Thyroid gland (tissue), 4 donors: ENCODE results near the gene BCCIP.

Experiments used
- POLR2A ChIP-seq, 2 donors: fragments of 450-650 bp; IDR thresholded peaks; one replicate each; pipeline ENCODE4 v1.6.1; 2017; ENCODE audit warnings: antibody characterized with exemption in 2 of 2, mild to moderate bottlenecking in 2 of 2, moderate library complexity in 1 of 2
- TF ChIP-seq, protein P1 (sequence below), 6 experiments: fragments of 200-600 bp in 3 of 6; fragments of 450-650 bp in 3 of 6; sonication (generic) in 3 of 6; IDR thresholded peaks; one replicate each; pipeline ENCODE4 v1.5.1; 2016 to 2019; ENCODE audit warnings: antibody characterized with exemption in 6 of 6, mild to moderate bottlenecking in 2 of 6, inconsistent platforms in 1 of 6, moderate library complexity in 1 of 6

DNA sequence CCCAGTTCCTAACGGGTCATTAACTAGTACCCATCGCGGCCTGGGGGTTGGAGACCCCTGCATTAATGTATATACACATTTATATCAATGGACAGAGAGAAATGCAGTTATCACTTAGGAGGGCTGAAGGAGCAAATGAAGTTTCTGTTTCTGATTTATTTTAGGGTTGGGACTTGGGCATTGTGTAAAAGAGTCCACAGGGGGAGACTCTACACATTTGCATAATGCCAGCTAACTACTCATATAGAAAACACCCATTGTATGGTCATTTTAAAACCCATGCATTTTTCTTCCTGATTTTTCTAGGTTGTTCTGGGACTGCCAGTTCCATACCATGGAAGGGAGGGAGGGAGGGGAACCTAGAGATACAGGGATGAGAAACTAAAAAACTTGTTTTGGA, 23.5 kb downstream of the BCCIP start:
- TF ChIP-seq, protein P1, sequence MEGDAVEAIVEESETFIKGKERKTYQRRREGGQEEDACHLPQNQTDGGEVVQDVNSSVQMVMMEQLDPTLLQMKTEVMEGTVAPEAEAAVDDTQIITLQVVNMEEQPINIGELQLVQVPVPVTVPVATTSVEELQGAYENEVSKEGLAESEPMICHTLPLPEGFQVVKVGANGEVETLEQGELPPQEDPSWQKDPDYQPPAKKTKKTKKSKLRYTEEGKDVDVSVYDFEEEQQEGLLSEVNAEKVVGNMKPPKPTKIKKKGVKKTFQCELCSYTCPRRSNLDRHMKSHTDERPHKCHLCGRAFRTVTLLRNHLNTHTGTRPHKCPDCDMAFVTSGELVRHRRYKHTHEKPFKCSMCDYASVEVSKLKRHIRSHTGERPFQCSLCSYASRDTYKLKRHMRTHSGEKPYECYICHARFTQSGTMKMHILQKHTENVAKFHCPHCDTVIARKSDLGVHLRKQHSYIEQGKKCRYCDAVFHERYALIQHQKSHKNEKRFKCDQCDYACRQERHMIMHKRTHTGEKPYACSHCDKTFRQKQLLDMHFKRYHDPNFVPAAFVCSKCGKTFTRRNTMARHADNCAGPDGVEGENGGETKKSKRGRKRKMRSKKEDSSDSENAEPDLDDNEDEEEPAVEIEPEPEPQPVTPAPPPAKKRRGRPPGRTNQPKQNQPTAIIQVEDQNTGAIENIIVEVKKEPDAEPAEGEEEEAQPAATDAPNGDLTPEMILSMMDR (IDR thresholded peaks at IDR 0.05): no peak
- no peak for TF ChIP-seq POLR2A (IDR thresholded peaks at IDR 0.05)
